HG02938 (cell line): ENCODE results near the gene ACSL1.
"Not testable (repeated sequence)": the region's sequence is repeated elsewhere in the genome, so short reads cannot be mapped to it uniquely, and the experiment has no call there.

Experiments used
- ATAC-seq: cut with Tn5 transposase; IDR thresholded peaks from one replicate; pipeline ENCODE4 v1.9.1; 2021; ENCODE audit warnings: mild to moderate bottlenecking, moderate library complexity; ENCODE audit not compliant: unreplicated experiment

Gene ACSL1

GRCh38 chr4:184843984-184844554 is 18.3 kb upstream of the ACSL1 start:
- ATAC-seq = no peak

GRCh38 chr4:184839075-184839399 is 13.3 kb upstream of the ACSL1 start:
- ATAC-seq = not testable (repeated sequence)

GRCh38 chr4:184838249-184839074 is 12.7 kb upstream of the ACSL1 start:
- no peak for ATAC-seq

- no peak for ATAC-seq
Measured at GRCh38 chr4:184836613-184837012, 10.8 kb upstream of the ACSL1 start.

- no peak for ATAC-seq
Measured at GRCh38 chr4:184833046-184833838, 7.5 kb upstream of the ACSL1 start.

- no peak for ATAC-seq
Measured at GRCh38 chr4:184831153-184831552, 5.4 kb upstream of the ACSL1 start.

GRCh38 chr4:184826691-184827270 is 1.0 kb upstream of the ACSL1 start:
- peak; percentile 14 for ATAC-seq

- ATAC-seq = peak; percentile 17
Measured at GRCh38 chr4:184825141-184825895, 450 bp downstream of the ACSL1 start.

GRCh38 chr4:184824776-184825084 is 1.0 kb downstream of the ACSL1 start:
- ATAC-seq = no peak

GRCh38 chr4:184824081-184824775 is 1.5 kb downstream of the ACSL1 start:
- no peak for ATAC-seq

GRCh38 chr4:184823014-184823413 is 2.8 kb downstream of the ACSL1 start:
- ATAC-seq = no peak

GRCh38 chr4:184822356-184822755 is 3.4 kb downstream of the ACSL1 start:
- ATAC-seq = no peak

GRCh38 chr4:184821242-184821641 is 4.5 kb downstream of the ACSL1 start:
- ATAC-seq = no peak

- ATAC-seq = no peak
Measured at GRCh38 chr4:184819786-184820185, 6.0 kb downstream of the ACSL1 start.

- peak; percentile 24 for ATAC-seq
Measured at GRCh38 chr4:184818216-184818564, 7.6 kb downstream of the ACSL1 start.

- no peak for ATAC-seq
Measured at GRCh38 chr4:184817494-184818215, 8.1 kb downstream of the ACSL1 start.

GRCh38 chr4:184816962-184817361 is 8.8 kb downstream of the ACSL1 start:
- no peak for ATAC-seq

GRCh38 chr4:184815046-184815877 is 10.5 kb downstream of the ACSL1 start:
- ATAC-seq = peak; percentile 77

GRCh38 chr4:184814686-184815045 is 11.1 kb downstream of the ACSL1 start:
- no peak for ATAC-seq
